HK-2 (cell line): Measurements from ENCODE around the gene DUS1L.

Experiments used
- DNase-seq: peaks from one replicate; pipeline ENCODE4 v3.0.0-alpha.2; 2018; ENCODE audit not compliant: unreplicated experiment

The DUS1L gene

GRCh38 chr17:82065638-82066303, at the start of gene DUS1L:
Gene DUS1L, minus strand, starts transcription at chr17:82065804. Its CDS starts 745 bp downstream, at chr17:82065059.
- peak; percentile 51 for DNase-seq

- no peak for DNase-seq
These were observed 49.3 kb upstream of the DUS1L start for GRCh38 chr17:82114872-82115271.

GRCh38 chr17:82114447-82114846, 48.8 kb upstream of the DUS1L start:
- no peak for DNase-seq

- DNase-seq = no peak
These were observed 48.3 kb upstream of the DUS1L start for GRCh38 chr17:82113941-82114340.

GRCh38 chr17:82113422-82113821, 47.8 kb upstream of the DUS1L start:
- no peak for DNase-seq

GRCh38 chr17:82112914-82113311, 47.3 kb upstream of the DUS1L start:
- no peak for DNase-seq

- no peak for DNase-seq
These were observed 46.7 kb upstream of the DUS1L start for GRCh38 chr17:82112181-82112913.

- DNase-seq = no peak
These were observed 44.7 kb upstream of the DUS1L start for GRCh38 chr17:82110298-82110697.

- no peak for DNase-seq
These were observed 43.4 kb upstream of the DUS1L start for GRCh38 chr17:82108961-82109475.

- no peak for DNase-seq
These were observed 42.9 kb upstream of the DUS1L start for GRCh38 chr17:82108496-82108945.

- DNase-seq = no peak
These were observed 42.4 kb upstream of the DUS1L start for GRCh38 chr17:82108038-82108437.

- DNase-seq = no peak
These were observed 41.8 kb upstream of the DUS1L start for GRCh38 chr17:82107341-82107860.

- no peak for DNase-seq
These were observed 41.2 kb upstream of the DUS1L start for GRCh38 chr17:82106688-82107305.

- peak; percentile 51 for DNase-seq
These were observed 40.5 kb upstream of the DUS1L start for GRCh38 chr17:82105882-82106687.

GRCh38 chr17:82105417-82105881, 39.8 kb upstream of the DUS1L start:
- no peak for DNase-seq

- DNase-seq = no peak
These were observed 39.3 kb upstream of the DUS1L start for GRCh38 chr17:82104797-82105416.

GRCh38 chr17:82103553-82104451, 38.2 kb upstream of the DUS1L start:
- DNase-seq = no peak

- DNase-seq = peak; percentile 59
These were observed 36.4 kb upstream of the DUS1L start for GRCh38 chr17:82101767-82102679.

- no peak for DNase-seq
These were observed 35.7 kb upstream of the DUS1L start for GRCh38 chr17:82101301-82101715.
